ENCODE measurements around the gene KCNK18.
"Not testable (repeated sequence)": the region's sequence is repeated elsewhere in the genome, so short reads cannot be mapped to it uniquely, and the experiment has no call there.

KCNK18 gene

GRCh38 chr10:117221156-117221711 lies 23.9 kb downstream of the KCNK18 start:
- DNase-seq (ENCODE audit: low read depth, low spot score): no peak

- DNase-seq (ENCODE audit: low read depth, low spot score): no peak
These were observed 25.3 kb downstream of the KCNK18 start for GRCh38 chr10:117222552-117222951.

GRCh38 chr10:117222976-117223692 lies 25.8 kb downstream of the KCNK18 start:
- no peak for DNase-seq (ENCODE audit: low read depth, low spot score)

- DNase-seq (ENCODE audit: low read depth, low spot score): no peak
These were observed 26.6 kb downstream of the KCNK18 start for GRCh38 chr10:117223693-117224430.

GRCh38 chr10:117224881-117225280 lies 27.6 kb downstream of the KCNK18 start:
- no peak for DNase-seq (ENCODE audit: low read depth, low spot score)

- DNase-seq (ENCODE audit: low read depth, low spot score): no peak
These were observed 29.6 kb downstream of the KCNK18 start for GRCh38 chr10:117226813-117227451.

- no peak for DNase-seq (ENCODE audit: low read depth, low spot score)
These were observed 30.9 kb downstream of the KCNK18 start for GRCh38 chr10:117228210-117228609.

- DNase-seq (ENCODE audit: low read depth, low spot score): not testable (repeated sequence)
These were observed 32.8 kb downstream of the KCNK18 start for GRCh38 chr10:117230107-117230506.

GRCh38 chr10:117237401-117237991 lies 40.2 kb downstream of the KCNK18 start:
- DNase-seq (ENCODE audit: low read depth, low spot score): no peak

GRCh38 chr10:117239051-117239450 lies 41.8 kb downstream of the KCNK18 start:
- DNase-seq (ENCODE audit: low read depth, low spot score): no peak

GRCh38 chr10:117239721-117240620 lies 42.7 kb downstream of the KCNK18 start:
- DNase-seq (ENCODE audit: low read depth, low spot score): no peak

- no peak for DNase-seq (ENCODE audit: low read depth, low spot score)
These were observed 43.6 kb downstream of the KCNK18 start, which contains the start of gene SLC18A2 for GRCh38 chr10:117240621-117241529. Gene SLC18A2 (plus strand): TSS chr10:117241114. CDS start chr10:117241694, 580 bp downstream.

- DNase-seq (ENCODE audit: low read depth, low spot score): no peak
These were observed 44.5 kb downstream of the KCNK18 start for GRCh38 chr10:117241541-117242462.

GRCh38 chr10:117242463-117242832 lies 45.2 kb downstream of the KCNK18 start:
- DNase-seq (ENCODE audit: low read depth, low spot score): no peak

- no peak for DNase-seq (ENCODE audit: low read depth, low spot score)
These were observed 49.8 kb downstream of the KCNK18 start for GRCh38 chr10:117246997-117247671.

- no peak for DNase-seq (ENCODE audit: low read depth, low spot score)
These were observed 51.6 kb downstream of the KCNK18 start for GRCh38 chr10:117248750-117249465.

- no peak for DNase-seq (ENCODE audit: low read depth, low spot score)
These were observed 52.3 kb downstream of the KCNK18 start for GRCh38 chr10:117249493-117250093.
